Immature natural killer cell (primary cell): ENCODE results near the gene FOXO1. TPM values are rescaled to one million over a fixed set of nuclear protein-coding genes. Genes with fewer than 3 reads are reported as not detected.
A peak's percentile ranks its signal among the peaks of the same experiment; 100 is the strongest.

ENCODE experiments used
- DNase-seq, 3 donors: peaks; one replicate each; pipeline ENCODE4 v3.0.0; 2022; ENCODE audit warnings: mixed read lengths in 1 of 3
- H3K27ac Mint-ChIP-seq, 6 donors: one replicate each; pipeline ENCODE4 v1.8.0; 2020; ENCODE audit warnings: mixed read lengths in 6 of 6, mild to moderate bottlenecking in 5 of 6, inconsistent platforms in 4 of 6, moderate library complexity in 3 of 6
- H3K27me3 Mint-ChIP-seq, 3 donors: one replicate each; pipeline ENCODE4 v1.8.0; 2020 to 2021; ENCODE audit warnings: low read depth in 3 of 3, mild to moderate bottlenecking in 3 of 3, mixed read lengths in 3 of 3, moderate library complexity in 3 of 3, inconsistent platforms in 1 of 3
- H3K36me3 Mint-ChIP-seq, 3 donors: one replicate each; pipeline ENCODE4 v1.8.0; 2020; ENCODE audit warnings: mixed read lengths in 3 of 3, inconsistent platforms in 2 of 3, mild to moderate bottlenecking in 2 of 3
- H3K4me1 Mint-ChIP-seq, 2 donors: one replicate each; pipeline ENCODE4 v1.8.0; 2020; ENCODE audit warnings: inconsistent platforms in 2 of 2, mild to moderate bottlenecking in 2 of 2, mixed read lengths in 2 of 2, moderate library complexity in 1 of 2
- H3K4me3 Mint-ChIP-seq, 5 donors: one replicate each; pipeline ENCODE4 v1.8.0; 2020; ENCODE audit warnings: mild to moderate bottlenecking in 5 of 5, mixed read lengths in 5 of 5, inconsistent platforms in 3 of 5, moderate library complexity in 3 of 5
- H3K9me3 Mint-ChIP-seq, 6 donors: one replicate each; pipeline ENCODE4 v1.8.0; 2020; ENCODE audit warnings: mild to moderate bottlenecking in 6 of 6, mixed read lengths in 6 of 6, inconsistent platforms in 4 of 6, moderate library complexity in 3 of 6
- polyA plus RNA-seq, 3 donors: library from polyadenylated mRNA; unstranded; fragments of 300-500 nt; fragmentation: Illumina TruSeq; gene quantifications; one replicate each; pipeline ENCODE4 v1.2.3, GENCODE V29; 2021

The FOXO1 gene
- polyA plus RNA-seq, 3 donors from 2014 or later, result 4.5 to 15.6 (median 12.5) TPM

DNA sequence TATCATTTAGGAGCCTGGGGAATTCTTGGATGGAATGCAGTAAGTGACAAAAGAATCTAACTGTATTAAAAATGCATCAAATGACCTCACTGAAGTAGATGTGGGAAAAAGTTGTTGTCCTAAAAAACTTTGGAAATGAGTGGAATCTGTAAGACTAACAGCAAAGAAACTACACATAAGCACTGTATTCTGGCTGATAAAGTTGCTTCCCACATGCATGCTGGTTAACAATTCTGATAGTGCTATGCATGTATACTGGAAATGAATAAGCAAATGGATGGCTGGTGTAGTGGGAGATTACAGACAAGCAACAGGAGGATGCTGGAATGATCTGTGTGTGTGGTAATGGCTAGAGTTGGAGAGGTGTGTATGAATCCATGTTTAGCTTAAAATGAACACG, 138.5 kb downstream of the FOXO1 start:
- Mint-ChIP-seq H3K27me3 (peaks cover 0 to 4% (median 2%) of the 10 kb centered on the region in 3 donors), H3K4me3 (no peak overlapping the region), H3K4me1 (peaks cover 0 to 5% of the 10 kb centered on the region in 2 donors), H3K9me3 (peaks cover 0 to 9% (median 5%) of the 10 kb centered on the region in 6 donors), H3K36me3 (peaks cover 0 to 12% (median 9%) of the 10 kb centered on the region in 3 donors), H3K27ac (no peak overlapping the region)
- DNase-seq, result no peak

- peaks cover 0 to 2% (median 2%) of the 10 kb centered on the region in 3 donors for H3K27me3 Mint-ChIP-seq
- H3K27ac Mint-ChIP-seq, result no peak overlapping the region
- peaks cover 0 to 12% (median 0%) of the 10 kb centered on the region in 3 donors for H3K36me3 Mint-ChIP-seq
- H3K9me3 Mint-ChIP-seq, result peaks cover 0 to 2% (median 0%) of the 10 kb centered on the region in 6 donors
- no peak for DNase-seq
- H3K4me1 Mint-ChIP-seq, result peaks cover 12 to 26% of the 10 kb centered on the region in 2 donors
- H3K4me3 Mint-ChIP-seq, result no peak overlapping the region
These were observed 144.2 kb downstream of the FOXO1 start for GRCh38 chr13:40522282-40522681.

GRCh38 chr13:40520916-40521315, 145.5 kb downstream of the FOXO1 start:
- peaks cover 0 to 2% (median 0%) of the 10 kb centered on the region in 3 donors for H3K27me3 Mint-ChIP-seq
- no peak overlapping the region for H3K4me3 Mint-ChIP-seq
- H3K36me3 Mint-ChIP-seq, result peaks cover 0 to 12% (median 0%) of the 10 kb centered on the region in 3 donors
- peaks cover 12 to 26% of the 10 kb centered on the region in 2 donors for H3K4me1 Mint-ChIP-seq
- peaks cover 0 to 2% (median 0%) of the 10 kb centered on the region in 6 donors for H3K9me3 Mint-ChIP-seq
- DNase-seq, result no peak
- no peak overlapping the region for H3K27ac Mint-ChIP-seq

GRCh38 chr13:40519637-40520036, 146.8 kb downstream of the FOXO1 start:
- Mint-ChIP-seq H3K4me1 (peaks cover 12 to 26% of the 10 kb centered on the region in 2 donors), H3K4me3 (no peak overlapping the region), H3K27me3 (peaks cover 0 to 2% (median 2%) of the 10 kb centered on the region in 3 donors), H3K27ac (no peak overlapping the region), H3K36me3 (peaks cover 0 to 3% (median 0%) of the 10 kb centered on the region in 3 donors), H3K9me3 (no peaks in the 10 kb centered on the region)
- peak in 1 of 3 donors; percentile 5 for DNase-seq

DNA sequence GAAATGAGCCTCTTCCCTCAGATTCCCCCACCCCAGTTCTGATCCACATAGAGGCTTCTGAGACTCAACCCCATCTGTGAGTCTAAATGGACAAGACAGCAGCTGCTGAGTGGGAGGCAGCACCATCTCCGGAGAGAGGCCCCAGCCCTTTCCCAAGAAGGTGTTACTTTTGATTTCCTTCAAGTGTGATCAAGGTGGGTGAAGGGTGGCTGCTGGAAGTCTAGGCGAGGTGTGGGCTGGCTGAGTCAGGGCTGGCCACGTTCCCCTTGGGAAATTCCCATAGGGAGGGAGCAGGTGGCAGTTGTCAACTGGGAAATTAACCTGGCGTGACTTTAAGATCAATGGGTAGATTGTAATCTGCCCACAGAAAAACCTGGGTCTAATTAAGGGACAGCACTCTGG, 148.0 kb downstream of the FOXO1 start:
- H3K9me3 Mint-ChIP-seq, result no peaks in the 10 kb centered on the region
- peak overlapping the region in 2 of 5 donors; percentile 15 to 22 for H3K4me3 Mint-ChIP-seq
- peaks cover 0 to 2% (median 0%) of the 10 kb centered on the region in 3 donors for H3K27me3 Mint-ChIP-seq
- peaks cover 12 to 26% of the 10 kb centered on the region in 2 donors for H3K4me1 Mint-ChIP-seq
- H3K36me3 Mint-ChIP-seq, result no peaks in the 10 kb centered on the region
- peak in 2 of 3 donors; percentile 14 to 15 for DNase-seq
- H3K27ac Mint-ChIP-seq, result peak overlapping the region in 3 of 6 donors; percentile 36 to 68 (median 60)

DNA sequence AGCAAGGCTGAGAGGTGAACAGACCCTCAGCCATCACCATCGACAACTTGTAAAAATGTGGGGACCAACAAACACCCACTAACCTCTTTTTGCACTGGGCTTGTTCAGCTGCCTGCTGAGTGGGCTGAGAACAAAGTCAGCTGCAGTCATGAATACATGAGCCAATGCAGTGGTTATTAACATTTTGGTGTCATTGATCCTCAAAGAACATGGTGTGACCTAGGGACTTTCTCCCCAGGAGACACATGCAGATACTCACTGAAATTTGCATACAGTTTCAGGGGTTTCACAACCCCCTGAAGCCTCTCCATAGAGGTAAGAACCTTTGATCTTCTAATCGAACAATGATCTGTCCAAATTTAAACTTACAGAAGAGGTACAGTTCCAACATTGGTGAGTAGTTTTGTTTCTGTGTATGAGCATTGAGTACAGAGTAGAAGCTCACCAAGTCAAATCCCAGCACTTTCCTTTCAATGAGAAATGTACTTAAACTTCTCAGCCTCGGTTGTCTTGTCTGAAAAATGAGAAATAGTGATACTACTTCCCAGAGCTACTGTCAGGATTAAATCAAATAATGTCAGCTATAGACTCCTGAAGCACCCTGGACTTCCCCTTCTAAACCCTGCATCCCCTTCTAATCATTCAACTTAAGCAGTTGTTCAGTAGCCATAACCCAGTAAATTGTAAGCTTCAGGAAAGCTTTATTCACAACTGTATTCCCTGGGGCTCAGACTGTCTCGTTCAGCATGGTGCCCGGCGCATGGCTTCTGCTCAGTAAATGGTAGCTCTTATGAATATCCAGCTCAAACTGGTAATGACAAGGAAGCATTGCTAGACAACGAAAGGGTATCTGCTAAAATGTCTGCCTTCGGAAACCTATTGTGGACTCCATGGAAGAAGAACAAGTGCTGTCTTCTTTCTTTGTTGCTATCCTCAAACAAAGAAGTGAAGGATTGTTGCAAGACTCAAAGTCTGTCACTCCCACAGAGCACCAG, 148.7 kb downstream of the FOXO1 start:
- no peaks in the 10 kb centered on the region for H3K36me3 Mint-ChIP-seq
- no peak overlapping the region for H3K27ac Mint-ChIP-seq
- peaks cover 0 to 2% (median 0%) of the 10 kb centered on the region in 3 donors for H3K27me3 Mint-ChIP-seq
- H3K4me1 Mint-ChIP-seq, result peaks cover 12 to 26% of the 10 kb centered on the region in 2 donors
- H3K4me3 Mint-ChIP-seq, result peak overlapping the region in 1 of 5 donors; percentile 22
- DNase-seq, result no peak
- no peaks in the 10 kb centered on the region for H3K9me3 Mint-ChIP-seq

- DNase-seq, result no peak
- Mint-ChIP-seq H3K27me3 (peaks cover 0 to 4% (median 0%) of the 10 kb centered on the region in 3 donors), H3K36me3 (peaks cover 0 to 2% (median 0%) of the 10 kb centered on the region in 3 donors), H3K9me3 (no peaks in the 10 kb centered on the region), H3K4me3 (no peak overlapping the region), H3K4me1 (peaks cover 12 to 26% of the 10 kb centered on the region in 2 donors), H3K27ac (no peak overlapping the region)
These were observed 150.7 kb downstream of the FOXO1 start for GRCh38 chr13:40515702-40516101.

- peaks cover 12 to 22% of the 10 kb centered on the region in 2 donors for H3K4me1 Mint-ChIP-seq
- peaks cover 0 to 4% (median 0%) of the 10 kb centered on the region in 3 donors for H3K27me3 Mint-ChIP-seq
- no peak overlapping the region for H3K27ac Mint-ChIP-seq
- H3K36me3 Mint-ChIP-seq, result peaks cover 0 to 4% (median 0%) of the 10 kb centered on the region in 3 donors
- H3K9me3 Mint-ChIP-seq, result no peaks in the 10 kb centered on the region
- DNase-seq, result no peak
- no peak overlapping the region for H3K4me3 Mint-ChIP-seq
These were observed 151.6 kb downstream of the FOXO1 start for GRCh38 chr13:40514802-40515201.

- H3K4me1 Mint-ChIP-seq, result no peaks in the 10 kb centered on the region
- H3K4me3 Mint-ChIP-seq, result no peak overlapping the region
- no peaks in the 10 kb centered on the region for H3K9me3 Mint-ChIP-seq
- H3K27ac Mint-ChIP-seq, result no peak overlapping the region
- DNase-seq, result no peak
- peaks cover 0 to 4% (median 0%) of the 10 kb centered on the region in 3 donors for H3K36me3 Mint-ChIP-seq
- H3K27me3 Mint-ChIP-seq, result peaks cover 0 to 3% (median 0%) of the 10 kb centered on the region in 3 donors
These were observed 156.6 kb downstream of the FOXO1 start for GRCh38 chr13:40509876-40510275.

- no peak overlapping the region for H3K4me3 Mint-ChIP-seq
- DNase-seq, result no peak
- H3K36me3 Mint-ChIP-seq, result peaks cover 0 to 4% (median 0%) of the 10 kb centered on the region in 3 donors
- no peak overlapping the region for H3K27ac Mint-ChIP-seq
- no peaks in the 10 kb centered on the region for H3K4me1 Mint-ChIP-seq
- no peaks in the 10 kb centered on the region for H3K9me3 Mint-ChIP-seq
- peaks cover 0 to 3% (median 1%) of the 10 kb centered on the region in 3 donors for H3K27me3 Mint-ChIP-seq
These were observed 157.6 kb downstream of the FOXO1 start for GRCh38 chr13:40508767-40509342.

GRCh38 chr13:40508127-40508526, 158.3 kb downstream of the FOXO1 start:
- Mint-ChIP-seq H3K36me3 (peaks cover 0 to 4% (median 0%) of the 10 kb centered on the region in 3 donors), H3K4me3 (no peak overlapping the region), H3K27ac (no peak overlapping the region), H3K4me1 (no peaks in the 10 kb centered on the region), H3K27me3 (peaks cover 0 to 3% (median 1%) of the 10 kb centered on the region in 3 donors), H3K9me3 (no peaks in the 10 kb centered on the region)
- DNase-seq, result no peak

GRCh38 chr13:40506592-40507446, 159.6 kb downstream of the FOXO1 start:
- Mint-ChIP-seq H3K4me1 (no peaks in the 10 kb centered on the region), H3K27ac (no peak overlapping the region), H3K4me3 (no peak overlapping the region), H3K27me3 (peaks cover 0 to 3% (median 3%) of the 10 kb centered on the region in 3 donors), H3K9me3 (no peaks in the 10 kb centered on the region), H3K36me3 (peaks cover 0 to 4% (median 0%) of the 10 kb centered on the region in 3 donors)
- no peak for DNase-seq
